Esophagus (tissue), 2 donors: ENCODE data around the gene SLC5A3. TPM values are rescaled to one million over a fixed set of nuclear protein-coding genes. Genes with fewer than 3 reads are reported as not detected.

Experiments
- H3K27ac ChIP-seq, 2 donors: one replicate each; pipeline ENCODE4 v1.5.1; 2013; ENCODE audit warnings: low read depth in 2 of 2, mild to moderate bottlenecking in 2 of 2, inconsistent platforms in 1 of 2, low read length in 1 of 2, moderate library complexity in 1 of 2
- H3K27me3 ChIP-seq, 2 donors: one replicate each; pipeline ENCODE4 v1.6.1; 2013; ENCODE audit warnings: low read length in 2 of 2, control low read depth in 1 of 2, mild to moderate bottlenecking in 1 of 2; ENCODE audit not compliant: insufficient read depth in 2 of 2, control insufficient read depth in 1 of 2
- H3K36me3 ChIP-seq, 2 donors: one replicate each; pipeline ENCODE4 v1.6.1; 2013; ENCODE audit warnings: low read length in 1 of 2; ENCODE audit not compliant: control insufficient read depth in 2 of 2, insufficient read depth in 2 of 2
- H3K4me1 ChIP-seq, 2 donors: one replicate each; pipeline ENCODE4 v1.6.1; 2013; ENCODE audit warnings: low read length in 1 of 2; ENCODE audit not compliant: control insufficient read depth in 2 of 2, insufficient read depth in 2 of 2
- H3K4me3 ChIP-seq, 2 donors: one replicate each; pipeline ENCODE4 v1.5.1; 2013; ENCODE audit warnings: low read length in 2 of 2, mild to moderate bottlenecking in 2 of 2, low read depth in 1 of 2, moderate library complexity in 1 of 2
- H3K9me3 ChIP-seq, 2 donors: one replicate each; pipeline ENCODE4 v1.6.1; 2013; ENCODE audit warnings: mild to moderate bottlenecking in 2 of 2, low read depth in 1 of 2, low read length in 1 of 2, moderate library complexity in 1 of 2; ENCODE audit not compliant: control insufficient read depth in 2 of 2, insufficient read depth in 1 of 2
- WGBS, 2 donors: extraction: QIAGEN DNeasy Blood & Tissue Kit; methylation state at CpG; one replicate each; pipeline ENCODE4 v1.1.7; 2013; 5-methylcytosine and 5-hydroxymethylcytosine counted together
- polyA plus RNA-seq, 2 donors: library from polyadenylated mRNA; stranded (reverse); fragments of 200-250 nt; gene quantifications; one replicate each; pipeline ENCODE4 v1.2.3, GENCODE V29; 2013
- donor health status: healthy with polysubstance abuse.
- donor health status: Bipolar disorder and iron deficiency.

Gene SLC5A3
- polyA plus RNA-seq, result 1 to 10 TPM; 1.4 to 1.6 TPM

- Histone ChIP-seq H3K27me3 (no peaks in the 10 kb centered on the region), H3K4me3 (peak within 1 kb of the TSS; percentile 90 to 100), H3K4me1 (no peaks in the 10 kb centered on the region), H3K36me3 (no peaks in the 10 kb centered on the region), H3K9me3 (no peaks in the 10 kb centered on the region), H3K27ac (peak within 1 kb of the TSS; percentile 90 to 93)
- 0 to 1% methylated on average over 35 to 104 of the region's 104 CpGs for WGBS, 2 donors
Measured at GRCh38 chr21:34073032-34073748, at the start of gene SLC5A3, which contains the start of gene MRPS6. Gene SLC5A3, plus strand, starts transcription at chr21:34073578. Its CDS starts 21,621 bp downstream, at chr21:34095199. Gene MRPS6, plus strand, starts transcription at chr21:34073578. Its CDS starts 123 bp downstream, at chr21:34073701.

DNA sequence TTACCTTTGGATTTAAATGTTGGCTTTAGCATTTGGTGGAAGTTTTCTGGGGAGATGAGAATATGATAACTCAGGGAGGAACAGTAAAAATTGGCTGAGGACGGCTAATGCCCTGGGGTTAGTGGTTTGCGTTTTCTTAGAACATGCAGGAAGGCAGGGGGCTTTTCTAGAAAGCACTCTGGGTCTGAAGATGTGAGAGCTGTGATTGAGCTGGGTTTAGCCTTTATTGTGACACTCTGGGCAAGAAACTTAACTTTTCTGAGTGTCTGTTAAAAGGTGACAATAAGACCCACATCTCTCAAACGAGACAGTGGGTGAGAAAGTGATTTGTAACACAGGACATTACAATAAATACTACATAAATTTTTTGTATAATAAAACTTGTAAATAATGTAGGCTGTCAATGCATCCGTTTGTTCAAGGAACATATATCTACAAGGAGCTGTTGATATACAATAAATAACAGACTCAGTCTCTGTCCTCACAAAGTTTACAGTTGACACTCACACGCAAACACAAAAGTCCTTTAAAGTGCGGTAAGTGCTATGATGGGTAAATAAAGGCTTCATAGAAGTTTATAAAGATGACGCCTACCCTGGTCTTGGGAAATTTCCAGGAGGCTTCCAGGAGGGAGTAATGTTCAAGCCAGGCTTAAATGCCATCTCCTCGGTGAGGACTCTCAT, 49.5 kb upstream of the SLC5A3 start:
- 60 to 65% methylated on average over 8 of the region's 8 CpGs for WGBS, 2 donors
- Histone ChIP-seq H3K4me3 (no peak overlapping the region), H3K4me1 (peaks cover 0 to 3% of the 10 kb centered on the region in 2 donors), H3K27ac (no peak overlapping the region), H3K9me3 (peaks cover 0 to 5% of the 10 kb centered on the region in 2 donors), H3K27me3 (no peaks in the 10 kb centered on the region), H3K36me3 (no peaks in the 10 kb centered on the region)

DNA sequence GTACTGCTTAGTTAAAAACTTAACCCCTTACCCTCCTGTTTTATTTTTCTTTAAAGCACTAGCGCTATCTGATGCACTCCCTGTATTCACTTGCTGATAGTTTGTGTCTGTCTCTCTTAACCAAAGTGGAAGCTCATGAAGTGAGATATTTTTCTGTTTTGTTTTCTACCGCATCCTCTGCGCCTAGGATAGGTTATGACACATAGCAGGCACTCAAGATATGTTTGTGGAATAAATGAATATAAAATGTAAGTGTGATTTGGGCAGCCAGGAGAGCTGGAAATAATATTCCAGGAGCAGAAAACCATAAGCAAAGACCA, 49.0 kb upstream of the SLC5A3 start:
- H3K4me1 ChIP-seq, result peaks cover 0 to 3% of the 10 kb centered on the region in 2 donors
- no peaks in the 10 kb centered on the region for H3K27me3 ChIP-seq
- H3K36me3 ChIP-seq, result no peaks in the 10 kb centered on the region
- 89 to 94% methylated on average over 3 of the region's 3 CpGs for WGBS, 2 donors
- H3K9me3 ChIP-seq, result peaks cover 0 to 5% of the 10 kb centered on the region in 2 donors
- H3K27ac ChIP-seq, result no peak overlapping the region
- H3K4me3 ChIP-seq, result no peak overlapping the region

DNA sequence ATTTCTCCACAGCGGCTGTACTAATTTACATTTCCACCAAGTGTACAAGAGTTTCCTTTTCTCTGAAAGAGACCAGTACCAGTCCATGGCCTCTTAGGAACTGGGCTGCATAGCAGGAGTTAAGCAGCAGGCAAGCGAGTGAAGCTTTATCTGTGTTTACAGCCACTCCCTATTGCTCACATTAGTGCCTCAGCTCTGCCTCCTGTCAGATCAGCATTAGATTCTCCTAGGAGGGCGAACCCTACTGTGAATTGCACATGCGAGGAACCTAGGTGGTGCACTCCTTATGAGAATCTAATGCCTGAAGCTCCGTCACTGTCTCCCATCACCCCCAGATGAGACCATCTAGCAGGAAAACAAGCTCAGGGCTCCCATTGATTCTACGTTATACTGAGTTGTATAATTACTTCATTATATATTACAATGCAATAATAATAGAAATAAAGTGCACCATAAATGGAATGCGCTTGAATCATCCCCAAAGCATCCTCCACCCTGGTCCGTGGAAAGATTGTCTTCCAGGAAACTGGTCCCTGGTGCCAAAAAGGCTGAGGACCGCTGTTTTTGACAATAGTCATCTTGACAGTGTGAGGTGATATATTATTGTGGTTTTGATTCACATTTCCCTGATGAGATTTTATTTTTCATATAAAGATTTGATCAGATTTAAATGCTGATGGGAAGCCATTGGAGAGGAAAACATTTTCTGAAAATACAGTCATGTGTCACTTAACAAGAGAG, 45.5 kb upstream of the SLC5A3 start:
- no peaks in the 10 kb centered on the region for H3K9me3 ChIP-seq
- 68 to 78% methylated on average over 9 of the region's 9 CpGs for WGBS, 2 donors

DNA sequence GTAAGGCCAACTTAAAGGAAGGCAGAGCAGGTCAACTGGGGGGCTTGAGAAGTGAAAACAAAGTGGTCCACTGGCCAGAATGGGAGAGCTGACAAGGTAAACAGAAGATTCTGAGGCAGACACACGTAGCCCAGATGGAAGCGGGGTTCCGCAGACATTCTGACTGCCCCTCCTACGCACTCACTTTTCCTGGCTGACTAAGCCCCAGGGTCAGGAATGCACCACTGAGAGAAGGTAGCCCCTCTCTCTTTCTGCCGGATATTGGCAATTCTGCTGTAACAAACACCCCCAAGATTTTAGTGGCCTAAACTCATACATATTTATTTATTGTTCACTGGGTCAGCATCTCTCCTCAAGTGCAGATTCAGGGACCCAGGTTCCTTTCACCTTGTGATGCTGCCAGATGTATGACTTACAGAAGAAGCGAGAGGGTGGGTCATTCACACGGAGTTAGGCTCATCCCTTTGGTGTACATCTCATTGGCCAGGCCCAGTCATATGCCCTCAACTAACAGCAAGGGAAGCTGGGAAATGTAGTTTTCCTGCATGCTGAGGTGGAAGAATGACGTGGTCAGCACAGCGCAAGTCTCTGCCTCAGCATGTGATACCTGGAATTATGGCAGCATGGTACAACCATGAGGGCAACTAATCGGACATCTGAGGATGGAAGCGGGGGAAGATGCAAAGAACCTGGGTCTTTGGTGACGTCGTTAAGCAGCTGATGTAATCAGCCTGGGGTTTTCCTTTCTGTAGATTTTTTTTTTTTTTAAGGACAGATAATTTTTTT, 43.4 kb upstream of the SLC5A3 start:
- H3K27me3 ChIP-seq, result no peaks in the 10 kb centered on the region
- H3K27ac ChIP-seq, result no peak overlapping the region
- H3K4me1 ChIP-seq, result peaks cover 0 to 3% of the 10 kb centered on the region in 2 donors
- H3K9me3 ChIP-seq, result no peaks in the 10 kb centered on the region
- no peaks in the 10 kb centered on the region for H3K36me3 ChIP-seq
- 52 to 57% methylated on average over 13 of the region's 13 CpGs for WGBS, 2 donors
- H3K4me3 ChIP-seq, result no peak overlapping the region

More for the DNA sequence above, 45.5 kb upstream of the SLC5A3 start:
- no peak overlapping the region for H3K4me3 ChIP-seq
- no peaks in the 10 kb centered on the region for H3K27me3 ChIP-seq
- H3K27ac ChIP-seq, result no peak overlapping the region
- no peaks in the 10 kb centered on the region for H3K36me3 ChIP-seq
- peaks cover 0 to 3% of the 10 kb centered on the region in 2 donors for H3K4me1 ChIP-seq

DNA sequence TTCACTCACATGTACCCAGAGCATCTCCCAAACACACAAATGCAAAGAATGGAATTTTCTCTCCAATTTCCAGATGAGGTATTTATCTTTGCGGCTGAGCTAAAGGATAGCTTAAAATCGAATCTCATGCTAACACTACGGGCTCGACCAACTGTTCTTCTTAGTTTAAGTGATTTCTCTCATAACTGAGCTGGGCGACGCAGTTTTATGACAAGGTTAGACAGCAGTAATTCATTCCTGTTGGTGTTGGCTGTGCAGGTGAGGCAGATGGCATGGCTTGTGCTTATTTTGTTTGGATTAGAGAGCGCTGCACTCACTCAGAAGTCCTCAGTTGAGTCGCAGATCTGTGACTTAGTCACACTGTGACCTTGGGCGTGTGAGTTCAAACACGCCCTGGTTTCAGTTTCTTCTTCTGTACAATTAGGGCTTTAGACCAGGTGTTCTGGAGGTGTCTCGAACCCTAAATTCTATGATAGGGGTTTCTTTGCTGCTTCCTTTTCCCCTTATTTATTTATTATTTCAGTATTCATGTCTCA, 41.5 kb upstream of the SLC5A3 start:
- H3K4me1 ChIP-seq, result peaks cover 0 to 3% of the 10 kb centered on the region in 2 donors
- H3K36me3 ChIP-seq, result no peaks in the 10 kb centered on the region
- H3K27ac ChIP-seq, result no peak overlapping the region
- H3K27me3 ChIP-seq, result no peaks in the 10 kb centered on the region
- no peak overlapping the region for H3K4me3 ChIP-seq
- 70 to 79% methylated on average over 11 of the region's 11 CpGs for WGBS, 2 donors
- peaks cover 0 to 2% of the 10 kb centered on the region in 2 donors for H3K9me3 ChIP-seq

GRCh38 chr21:34034369-34035014, 38.9 kb upstream of the SLC5A3 start:
- peaks cover 2% of the 10 kb centered on the region in 2 donors for H3K9me3 ChIP-seq
- no peak overlapping the region for H3K27ac ChIP-seq
- no peaks in the 10 kb centered on the region for H3K36me3 ChIP-seq
- WGBS, 2 donors, result 84 to 87% methylated on average over 8 of the region's 8 CpGs
- H3K4me1 ChIP-seq, result peaks cover 0 to 3% of the 10 kb centered on the region in 2 donors
- no peaks in the 10 kb centered on the region for H3K27me3 ChIP-seq
- no peak overlapping the region for H3K4me3 ChIP-seq

DNA sequence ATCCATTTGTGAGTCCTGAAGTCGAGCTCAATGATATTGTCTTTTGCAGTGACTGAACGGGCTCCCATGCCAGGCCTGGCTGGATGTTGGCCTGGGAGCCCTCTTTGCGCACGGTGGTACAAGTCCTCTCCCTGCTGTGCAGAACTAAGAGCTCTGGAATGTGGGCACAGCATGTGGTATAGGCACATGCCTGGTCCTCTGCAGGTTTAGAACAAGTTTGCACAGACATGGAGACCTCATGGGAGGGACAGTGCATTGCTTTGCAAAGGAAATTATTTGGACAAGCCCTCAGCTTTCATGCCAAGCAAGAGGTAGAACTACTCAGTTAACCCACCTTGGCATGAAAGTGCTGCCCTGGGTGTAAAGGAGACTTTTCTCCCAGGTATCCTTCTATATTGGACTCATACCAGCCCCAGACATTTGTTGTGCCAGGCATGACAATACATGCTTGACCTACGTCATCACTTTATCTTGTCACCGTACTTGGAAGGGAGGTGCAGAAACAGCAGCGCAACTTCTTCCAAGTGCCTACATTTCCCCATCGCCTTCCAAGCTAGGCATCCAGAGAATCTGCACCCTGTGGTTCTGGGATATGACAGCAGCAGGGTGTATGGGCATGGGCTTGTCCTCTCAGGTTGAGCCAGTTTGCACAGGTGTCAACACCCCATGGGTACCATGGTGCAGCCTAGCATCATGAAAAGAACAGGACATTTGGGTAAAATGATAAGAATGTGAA, 37.6 kb upstream of the SLC5A3 start:
- H3K4me3 ChIP-seq, result no peak overlapping the region
- H3K36me3 ChIP-seq, result no peaks in the 10 kb centered on the region
- H3K9me3 ChIP-seq, result peaks cover 2% of the 10 kb centered on the region in 2 donors
- no peaks in the 10 kb centered on the region for H3K4me1 ChIP-seq
- WGBS, 2 donors, result 51 to 72% methylated on average over 8 of the region's 8 CpGs
- no peaks in the 10 kb centered on the region for H3K27me3 ChIP-seq
- H3K27ac ChIP-seq, result no peak overlapping the region
